Parathyroid adenoma (tissue), 2 donors: ENCODE results near the gene KLHL36.
A peak's percentile ranks its signal among the peaks of the same experiment; 100 is the strongest.

Experiments
- H2AFZ ChIP-seq: fragments of 300-600 bp; sonication (generic); one replicate; pipeline ENCODE4 v1.7.0; 2017; ENCODE audit warnings: antibody characterized with exemption, mild to moderate bottlenecking
- H3K27ac ChIP-seq: fragments of 300-600 bp; sonication (generic); one replicate; pipeline ENCODE4 v1.7.0; 2017
- H3K27me3 ChIP-seq: fragments of 300-600 bp; sonication (generic); one replicate; pipeline ENCODE4 v1.7.0; 2017; ENCODE audit warnings: low read length; ENCODE audit not compliant: control insufficient read depth, insufficient read depth
- H3K36me3 ChIP-seq: fragments of 300-600 bp; sonication (generic); one replicate; pipeline ENCODE4 v1.7.0; 2017; ENCODE audit warnings: low read length; ENCODE audit not compliant: control insufficient read depth, insufficient read depth
- H3K4me1 ChIP-seq: fragments of 300-600 bp; sonication (generic); one replicate; pipeline ENCODE4 v1.7.0; 2017; ENCODE audit warnings: control low read depth
- H3K4me2 ChIP-seq: fragments of 300-600 bp; sonication (generic); one replicate; pipeline ENCODE4 v1.7.0; 2017; ENCODE audit warnings: low read length
- H3K4me3 ChIP-seq: fragments of 300-600 bp; sonication (generic); one replicate; pipeline ENCODE4 v1.7.0; 2017; ENCODE audit warnings: low read depth, low read length
- H3K79me2 ChIP-seq: fragments of 300-600 bp; sonication (generic); one replicate; pipeline ENCODE4 v1.7.0; 2017; ENCODE audit warnings: control low read depth
- H3K9ac ChIP-seq: fragments of 300-600 bp; sonication (generic); one replicate; pipeline ENCODE4 v1.7.0; 2017; ENCODE audit warnings: mild to moderate bottlenecking
- H3K9me3 ChIP-seq: fragments of 300-600 bp; sonication (generic); one replicate; pipeline ENCODE4 v1.7.0; 2017; ENCODE audit warnings: low read length; ENCODE audit not compliant: control insufficient read depth
- TF ChIP-seq, protein P1 (sequence below): fragments of 300-600 bp; sonication (generic); IDR thresholded peaks from one replicate; pipeline ENCODE4 v1.7.0; 2017; ENCODE audit warnings: antibody characterized with exemption, mild to moderate bottlenecking
- donor health status: primary hyperparathyroidism.

Gene KLHL36

GRCh38 chr16:84667600-84668309 lies 19.4 kb downstream of the KLHL36 start:
- H2AFZ ChIP-seq, result no peak overlapping the region
- H3K27me3 ChIP-seq, result no peaks in the 10 kb centered on the region
- TF ChIP-seq, protein P1, sequence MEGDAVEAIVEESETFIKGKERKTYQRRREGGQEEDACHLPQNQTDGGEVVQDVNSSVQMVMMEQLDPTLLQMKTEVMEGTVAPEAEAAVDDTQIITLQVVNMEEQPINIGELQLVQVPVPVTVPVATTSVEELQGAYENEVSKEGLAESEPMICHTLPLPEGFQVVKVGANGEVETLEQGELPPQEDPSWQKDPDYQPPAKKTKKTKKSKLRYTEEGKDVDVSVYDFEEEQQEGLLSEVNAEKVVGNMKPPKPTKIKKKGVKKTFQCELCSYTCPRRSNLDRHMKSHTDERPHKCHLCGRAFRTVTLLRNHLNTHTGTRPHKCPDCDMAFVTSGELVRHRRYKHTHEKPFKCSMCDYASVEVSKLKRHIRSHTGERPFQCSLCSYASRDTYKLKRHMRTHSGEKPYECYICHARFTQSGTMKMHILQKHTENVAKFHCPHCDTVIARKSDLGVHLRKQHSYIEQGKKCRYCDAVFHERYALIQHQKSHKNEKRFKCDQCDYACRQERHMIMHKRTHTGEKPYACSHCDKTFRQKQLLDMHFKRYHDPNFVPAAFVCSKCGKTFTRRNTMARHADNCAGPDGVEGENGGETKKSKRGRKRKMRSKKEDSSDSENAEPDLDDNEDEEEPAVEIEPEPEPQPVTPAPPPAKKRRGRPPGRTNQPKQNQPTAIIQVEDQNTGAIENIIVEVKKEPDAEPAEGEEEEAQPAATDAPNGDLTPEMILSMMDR, result no peak
- H3K9ac ChIP-seq, result no peak overlapping the region
- peaks cover 3% of the 10 kb centered on the region for H3K4me1 ChIP-seq
- no peak overlapping the region for H3K4me2 ChIP-seq
- peaks cover 5% of the 10 kb centered on the region for H3K79me2 ChIP-seq
- H3K9me3 ChIP-seq, result no peaks in the 10 kb centered on the region
- H3K27ac ChIP-seq, result no peak overlapping the region
- no peaks in the 10 kb centered on the region for H3K36me3 ChIP-seq
- no peak overlapping the region for H3K4me3 ChIP-seq

DNA sequence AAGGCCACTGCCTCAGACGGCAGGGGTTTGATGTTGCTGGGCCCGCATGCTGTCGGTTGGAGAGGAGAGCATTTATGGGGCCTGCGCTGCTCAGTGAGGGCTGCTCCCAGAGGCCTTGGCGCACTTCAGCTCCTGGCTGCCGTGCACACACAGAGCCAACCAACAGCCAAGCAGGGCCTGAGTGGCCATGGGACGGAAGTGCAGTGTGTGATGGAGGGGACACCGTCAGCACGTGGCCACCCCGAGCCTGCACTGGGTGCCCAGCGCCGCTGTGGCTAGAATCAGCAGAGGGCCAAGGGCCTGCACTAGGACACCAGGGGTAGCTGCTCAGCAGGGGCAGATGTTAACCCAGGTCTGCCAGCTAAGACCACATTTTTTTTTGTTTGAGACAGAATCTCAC lies 21.8 kb downstream of the KLHL36 start:
- TF ChIP-seq, protein P1, result no peak
- Histone ChIP-seq H3K9ac (no peak overlapping the region), H3K27ac (no peak overlapping the region), H3K4me3 (no peak overlapping the region), H3K4me2 (no peak overlapping the region), H3K9me3 (no peaks in the 10 kb centered on the region), H3K4me1 (peaks cover 3% of the 10 kb centered on the region), H3K79me2 (no peaks in the 10 kb centered on the region), H3K36me3 (no peaks in the 10 kb centered on the region), H2AFZ (no peak overlapping the region), H3K27me3 (no peaks in the 10 kb centered on the region)

DNA sequence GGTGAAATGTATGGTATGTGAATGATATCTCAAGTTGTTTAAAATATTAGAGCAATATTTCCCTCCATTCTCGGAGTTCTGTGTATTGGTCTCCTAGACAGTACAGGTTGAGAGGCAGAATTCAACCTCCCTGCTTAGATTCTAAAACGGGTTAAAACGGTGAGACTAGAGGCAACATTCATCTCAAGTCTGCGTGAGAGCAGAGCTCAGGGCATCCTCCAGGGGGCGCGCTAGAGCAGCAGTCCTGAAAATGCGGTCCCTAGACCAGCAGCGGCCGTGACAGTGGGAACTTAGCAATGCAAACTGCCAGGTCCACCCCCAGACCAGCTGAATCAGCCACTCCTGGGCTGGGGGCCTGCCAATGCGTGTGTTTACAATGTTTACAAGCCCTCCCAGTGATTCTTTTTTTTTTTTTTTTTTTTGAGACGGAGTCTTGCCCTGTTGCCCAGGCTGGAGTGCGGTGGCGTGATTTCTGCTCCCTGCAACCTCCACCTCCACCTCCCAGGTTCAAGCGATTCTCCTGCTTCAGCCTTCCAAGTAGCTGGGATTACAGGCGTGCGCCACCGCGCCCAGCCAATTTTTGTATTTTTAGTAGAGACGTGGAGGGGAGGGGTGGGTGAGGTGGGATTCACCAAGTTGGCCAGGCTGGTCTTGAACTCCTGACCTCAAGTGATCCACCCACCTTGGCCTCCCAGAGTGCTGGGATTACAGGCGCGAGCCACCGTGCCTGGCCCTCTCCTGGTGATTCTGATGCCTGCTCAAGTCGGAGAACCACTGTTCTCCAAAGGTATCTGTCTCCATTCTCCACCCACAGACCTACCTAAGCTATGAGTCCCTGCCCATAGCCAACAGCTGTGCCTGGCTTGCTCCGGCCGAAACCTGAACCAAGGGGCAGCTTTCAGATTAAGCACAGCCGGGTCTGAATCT lies 24.2 kb downstream of the KLHL36 start:
- no peak overlapping the region for H2AFZ ChIP-seq
- H3K4me1 ChIP-seq, result peaks cover 3% of the 10 kb centered on the region
- TF ChIP-seq, protein P1, result peak; percentile 94
- no peaks in the 10 kb centered on the region for H3K9me3 ChIP-seq
- H3K4me3 ChIP-seq, result no peak overlapping the region
- H3K36me3 ChIP-seq, result no peaks in the 10 kb centered on the region
- H3K4me2 ChIP-seq, result no peak overlapping the region
- H3K27ac ChIP-seq, result no peak overlapping the region
- H3K9ac ChIP-seq, result no peak overlapping the region
- H3K79me2 ChIP-seq, result no peaks in the 10 kb centered on the region
- H3K27me3 ChIP-seq, result no peaks in the 10 kb centered on the region

DNA sequence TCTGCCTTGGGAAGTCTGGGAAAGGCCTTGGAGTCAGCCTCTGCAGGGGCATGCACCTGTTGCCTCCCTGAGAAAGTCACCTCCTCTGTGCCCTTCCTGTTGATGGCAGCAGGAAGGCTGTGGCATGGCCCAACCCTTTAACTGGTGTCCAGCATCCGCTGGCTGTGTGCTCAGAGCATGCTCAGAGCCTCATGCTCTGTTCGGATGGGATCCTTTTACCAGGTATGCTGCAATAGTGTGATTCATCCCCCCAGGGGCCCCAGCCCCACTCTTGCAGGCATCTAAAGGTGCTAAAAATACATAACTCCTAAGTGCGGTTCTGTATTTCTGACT lies 24.9 kb downstream of the KLHL36 start:
- TF ChIP-seq, protein P1, result no peak
- no peaks in the 10 kb centered on the region for H3K27me3 ChIP-seq
- no peaks in the 10 kb centered on the region for H3K79me2 ChIP-seq
- no peak overlapping the region for H3K27ac ChIP-seq
- H3K4me1 ChIP-seq, result peaks cover 3% of the 10 kb centered on the region
- H3K4me2 ChIP-seq, result no peak overlapping the region
- H3K4me3 ChIP-seq, result no peak overlapping the region
- H3K9me3 ChIP-seq, result no peaks in the 10 kb centered on the region
- no peak overlapping the region for H3K9ac ChIP-seq
- no peak overlapping the region for H2AFZ ChIP-seq
- no peaks in the 10 kb centered on the region for H3K36me3 ChIP-seq
